Measurements from ENCODE around the gene KEL. TPM values are rescaled to one million over a fixed set of nuclear protein-coding genes. Genes with fewer than 3 reads are reported as not detected.

The KEL gene
- total RNA-seq, 2 experiments from 2014 or later: 1.0 to 1.1 TPM

DNA sequence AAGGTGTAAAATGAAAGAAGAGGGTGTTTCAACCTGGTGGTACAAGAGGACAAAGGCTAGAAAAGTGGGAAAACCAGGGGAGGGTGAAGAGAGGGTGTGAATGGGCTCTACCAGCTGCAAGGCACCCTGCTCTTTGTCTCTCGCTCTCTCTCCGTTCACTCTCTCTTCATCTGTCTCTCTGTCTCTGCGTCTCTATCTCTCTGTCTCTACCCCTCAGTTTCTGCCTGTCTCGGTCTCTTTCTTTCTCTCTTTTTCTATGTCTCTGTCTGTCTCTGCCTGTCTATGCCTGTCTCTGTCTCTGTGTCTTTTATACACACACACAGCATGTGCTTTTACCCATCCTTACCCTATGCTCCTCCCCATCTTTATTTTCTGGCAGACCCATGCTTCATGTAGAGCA lies 23.6 kb downstream of the KEL start:
- CTCF ChIA-PET: no interaction called here
- Mint-ChIP-seq H3K9me3 (ENCODE audit: insufficient read depth) (no peaks in the 10 kb centered on the region), H3K27me3 (ENCODE audit: low read depth) (no peaks in the 10 kb centered on the region), H3K27ac (no peak overlapping the region), H3K4me1 (ENCODE audit: low read depth) (peaks cover 1% of the 10 kb centered on the region), H3K36me3 (ENCODE audit: low read depth) (no peaks in the 10 kb centered on the region), H3K4me3 (no peak overlapping the region)
- POLR2A ChIA-PET: no interaction called here
- ATAC-seq: no peak
- DNase-seq: no peak

DNA sequence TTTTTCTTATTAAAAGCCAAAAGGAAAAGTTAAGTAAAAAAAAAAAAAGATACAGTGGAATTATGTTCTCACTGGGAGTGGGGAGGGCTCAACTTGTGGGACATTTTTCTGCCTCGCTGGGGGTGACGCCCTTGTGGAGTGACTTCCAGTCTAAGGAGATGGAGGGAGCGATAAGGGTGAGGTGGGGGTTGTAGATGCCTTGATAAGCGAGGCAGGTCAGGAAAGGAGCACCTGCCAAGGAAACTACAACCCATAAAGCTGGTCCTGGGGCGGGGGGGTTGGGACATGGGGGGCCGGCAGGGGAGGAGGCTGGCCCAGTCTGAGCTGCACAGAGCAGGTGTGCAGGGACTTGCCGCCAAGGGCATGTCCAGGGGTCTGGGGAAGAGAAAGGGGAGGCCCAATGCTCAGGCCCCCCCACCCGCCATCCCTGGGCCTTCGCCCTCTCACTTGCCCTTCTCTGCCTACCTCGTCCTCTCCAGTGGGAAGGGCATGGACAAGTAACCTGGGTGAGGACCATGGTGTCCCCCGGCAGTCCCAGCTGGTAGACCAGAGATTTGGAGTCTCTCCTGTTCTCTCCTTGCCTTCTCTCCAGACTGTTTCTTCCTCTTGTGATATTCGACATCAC lies 26.1 kb downstream of the KEL start:
- CTCF ChIA-PET: no interaction called here

DNA sequence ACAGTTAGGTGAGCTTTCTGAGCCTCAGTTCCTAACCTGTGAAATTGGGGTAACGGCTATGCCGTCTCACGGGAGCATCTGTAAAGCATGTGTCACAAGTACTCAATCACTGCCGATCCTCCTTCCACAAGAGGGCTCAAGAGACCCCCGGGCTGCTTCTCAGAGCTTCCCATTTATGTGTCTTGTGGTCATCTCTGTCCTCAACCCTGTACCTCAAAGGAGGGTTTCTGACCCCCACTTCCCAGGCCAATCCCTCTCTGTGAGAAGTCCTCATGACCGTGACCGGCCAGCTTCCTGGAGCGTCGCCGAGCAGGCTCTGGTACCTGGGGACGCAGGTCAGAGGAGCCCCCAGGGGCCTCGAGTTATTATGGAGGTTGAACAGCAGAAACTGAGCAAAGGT lies 28.1 kb downstream of the KEL start:
- Mint-ChIP-seq H3K27me3 (ENCODE audit: low read depth) (peaks cover 2% of the 10 kb centered on the region), H3K27ac (no peak overlapping the region), H3K36me3 (ENCODE audit: low read depth) (no peaks in the 10 kb centered on the region), H3K4me3 (no peak overlapping the region), H3K4me1 (ENCODE audit: low read depth) (peaks cover 4% of the 10 kb centered on the region), H3K9me3 (ENCODE audit: insufficient read depth) (no peaks in the 10 kb centered on the region)
- ChIA-PET POLR2A (no interaction called here), CTCF (no interaction called here)
- DNase-seq: no peak
- ATAC-seq: no peak

More for the DNA sequence above, 26.1 kb downstream of the KEL start:
- POLR2A ChIA-PET: no interaction called here
- no peak for ATAC-seq
- DNase-seq: no peak
- Mint-ChIP-seq H3K4me3 (no peak overlapping the region), H3K36me3 (ENCODE audit: low read depth) (no peaks in the 10 kb centered on the region), H3K4me1 (ENCODE audit: low read depth) (peaks cover 4% of the 10 kb centered on the region), H3K9me3 (ENCODE audit: insufficient read depth) (no peaks in the 10 kb centered on the region), H3K27me3 (ENCODE audit: low read depth) (peaks cover 2% of the 10 kb centered on the region), H3K27ac (no peak overlapping the region)

DNA sequence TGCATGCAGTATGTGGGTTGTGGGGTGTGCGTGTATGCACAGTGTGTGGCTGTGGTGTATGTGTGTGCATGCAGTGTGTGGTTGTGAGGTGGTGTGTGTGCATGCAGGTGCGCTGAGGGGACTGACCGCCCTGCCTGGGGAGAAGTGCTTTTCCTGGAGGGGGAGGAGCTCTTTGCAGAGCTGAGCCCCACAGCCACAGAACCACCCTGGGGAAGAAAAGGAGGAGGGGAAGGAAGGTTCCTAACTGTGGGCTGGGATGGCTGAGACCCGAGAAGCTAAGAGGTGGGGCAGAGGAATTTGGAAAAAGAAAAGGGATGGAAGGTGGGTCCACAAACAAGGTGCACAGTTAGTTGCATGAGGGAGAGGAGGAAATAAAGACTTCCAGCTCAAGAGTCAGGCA lies 28.5 kb downstream of the KEL start, which contains the start of gene TRPV5:
Gene TRPV5, minus strand, starts transcription at position 123 of the 400 bp plus-strand sequence. CDS start 287 bp downstream, outside the sequence.
- H3K36me3 Mint-ChIP-seq (ENCODE audit: low read depth): no peaks in the 10 kb centered on the region
- H3K27me3 Mint-ChIP-seq (ENCODE audit: low read depth): peaks cover 2% of the 10 kb centered on the region
- H3K9me3 Mint-ChIP-seq (ENCODE audit: insufficient read depth): no peaks in the 10 kb centered on the region
- peaks cover 4% of the 10 kb centered on the region for H3K4me1 Mint-ChIP-seq (ENCODE audit: low read depth)
- no peak for ATAC-seq
- ChIA-PET POLR2A (no interaction called here), CTCF (no interaction called here)
- DNase-seq: no peak
- no peak within 1 kb of the TSS for H3K4me3 Mint-ChIP-seq
- no peak within 1 kb of the TSS for H3K27ac Mint-ChIP-seq

DNA sequence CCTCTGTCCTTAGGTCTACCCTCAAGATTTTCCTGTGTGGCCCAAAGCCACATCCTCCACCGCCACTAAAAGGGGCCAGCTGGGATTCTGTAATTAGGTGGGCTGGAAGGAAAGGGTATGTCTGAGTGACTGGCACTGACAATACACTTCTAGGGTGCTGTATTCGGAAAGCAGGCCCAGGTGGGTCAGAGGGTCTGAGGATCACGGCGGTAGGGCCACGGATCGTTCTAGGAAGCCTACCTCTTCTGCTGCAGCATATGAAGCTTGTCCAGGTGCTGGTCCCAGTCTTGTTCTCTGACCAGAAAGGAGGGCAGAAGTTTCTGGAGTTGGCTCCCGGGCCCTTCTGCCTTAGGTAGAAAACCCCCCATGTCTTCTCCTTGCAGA lies 29.1 kb downstream of the KEL start:
- Mint-ChIP-seq H3K36me3 (ENCODE audit: low read depth) (no peaks in the 10 kb centered on the region), H3K4me3 (no peak overlapping the region), H3K9me3 (ENCODE audit: insufficient read depth) (no peaks in the 10 kb centered on the region), H3K27me3 (ENCODE audit: low read depth) (peaks cover 2% of the 10 kb centered on the region), H3K27ac (no peak overlapping the region), H3K4me1 (ENCODE audit: low read depth) (peaks cover 4% of the 10 kb centered on the region)
- ChIA-PET CTCF (no interaction called here), POLR2A (no interaction called here)
- no peak for DNase-seq
- ATAC-seq: no peak

DNA sequence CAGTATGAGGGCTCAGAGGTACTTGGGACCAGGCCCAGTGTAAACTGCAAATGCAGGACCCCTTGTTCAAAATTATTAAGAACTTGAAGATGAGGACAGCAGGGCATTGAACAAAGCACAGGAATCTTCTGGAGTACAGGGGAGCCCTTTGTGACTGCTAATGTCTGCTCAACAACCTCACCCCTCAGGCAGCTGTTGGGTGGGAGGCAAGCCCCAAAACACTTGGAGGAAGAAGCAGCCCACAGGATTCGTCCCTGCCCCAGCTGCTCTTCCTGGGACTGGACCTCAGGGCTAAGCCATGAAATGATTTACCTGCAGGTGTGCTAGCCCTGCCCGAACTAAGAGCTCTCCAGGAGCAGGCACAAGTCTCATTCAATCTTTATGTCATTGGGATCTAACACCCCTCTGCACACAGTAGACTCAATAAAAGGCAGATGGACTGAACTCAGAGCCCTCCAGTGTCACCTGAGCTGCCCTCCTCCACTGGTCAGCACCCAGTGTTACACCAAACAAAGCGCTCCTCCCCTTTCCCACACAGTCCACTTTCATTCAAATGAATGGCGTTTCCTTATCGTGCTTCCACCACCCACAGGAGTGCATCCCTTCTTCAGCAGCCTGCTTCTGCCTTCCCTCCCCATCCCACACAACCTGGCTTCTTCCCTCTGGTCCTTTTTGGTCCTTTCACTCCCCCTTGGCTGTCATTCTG lies 29.6 kb downstream of the KEL start:
- DNase-seq (no peak), ATAC-seq (no peak)
- Mint-ChIP-seq H3K4me1 (ENCODE audit: low read depth) (peaks cover 4% of the 10 kb centered on the region), H3K27ac (no peak overlapping the region), H3K27me3 (ENCODE audit: low read depth) (peaks cover 2% of the 10 kb centered on the region), H3K36me3 (ENCODE audit: low read depth) (no peaks in the 10 kb centered on the region), H3K4me3 (no peak overlapping the region), H3K9me3 (ENCODE audit: insufficient read depth) (no peaks in the 10 kb centered on the region)
- ChIA-PET POLR2A (no interaction called here), CTCF (no interaction called here)

DNA sequence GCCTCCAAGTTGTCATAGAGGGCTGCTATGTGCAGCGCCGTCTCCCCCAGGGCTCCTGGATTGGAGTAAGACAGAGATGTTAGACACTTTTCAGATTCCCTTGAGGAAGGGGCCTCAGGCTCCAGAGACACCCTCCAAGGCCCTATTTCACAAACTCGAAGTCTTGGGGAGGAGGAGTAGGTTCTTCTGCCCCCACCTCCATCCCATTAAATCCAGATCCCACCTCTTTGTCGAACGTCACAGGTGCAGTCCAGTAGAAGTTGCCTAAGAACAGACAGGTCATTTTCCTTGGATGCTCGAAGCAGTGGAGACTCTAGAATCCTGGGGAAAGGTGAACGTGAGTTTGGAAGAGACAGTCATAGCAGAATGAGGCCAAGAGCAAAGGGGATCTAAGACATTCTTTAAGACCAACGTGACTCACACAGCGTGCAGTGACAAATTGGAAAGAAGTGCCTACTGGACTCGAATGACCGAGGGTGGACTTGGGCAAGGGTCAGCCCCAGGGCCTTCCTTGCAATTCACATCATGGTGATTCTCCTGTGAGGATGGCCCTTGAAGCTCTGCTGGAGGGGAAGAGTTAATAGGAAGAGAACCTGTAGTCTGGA lies 31.9 kb downstream of the KEL start:
- POLR2A ChIA-PET: no interaction called here
- Mint-ChIP-seq H3K27ac (no peak overlapping the region), H3K27me3 (ENCODE audit: low read depth) (peaks cover 2% of the 10 kb centered on the region), H3K4me1 (ENCODE audit: low read depth) (peaks cover 4% of the 10 kb centered on the region), H3K9me3 (ENCODE audit: insufficient read depth) (no peaks in the 10 kb centered on the region), H3K36me3 (ENCODE audit: low read depth) (no peaks in the 10 kb centered on the region), H3K4me3 (no peak overlapping the region)
- CTCF ChIA-PET: no interaction called here
- DNase-seq (no peak), ATAC-seq (no peak)

DNA sequence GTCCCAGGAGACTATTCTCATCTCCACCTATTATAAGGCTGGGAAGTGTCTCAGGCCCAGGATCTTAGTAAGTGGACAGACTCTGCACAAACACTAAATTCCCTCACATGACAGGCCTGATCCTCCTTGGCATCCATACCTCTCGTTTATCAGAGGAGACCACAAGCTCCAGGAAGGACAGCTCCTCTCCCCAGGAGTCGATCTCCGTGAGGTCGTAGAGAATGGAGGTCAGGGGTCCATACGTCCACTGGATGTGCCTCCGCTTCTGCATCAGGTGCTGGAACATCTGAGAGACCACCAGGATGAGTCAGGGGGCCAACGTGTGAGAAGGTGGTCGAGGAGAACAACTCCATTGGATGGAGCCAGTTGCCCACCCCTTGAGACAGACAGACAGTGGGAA lies 34.2 kb downstream of the KEL start:
- Mint-ChIP-seq H3K4me3 (no peak overlapping the region), H3K36me3 (ENCODE audit: low read depth) (no peaks in the 10 kb centered on the region), H3K4me1 (ENCODE audit: low read depth) (no peaks in the 10 kb centered on the region), H3K27me3 (ENCODE audit: low read depth) (peaks cover 3% of the 10 kb centered on the region), H3K9me3 (ENCODE audit: insufficient read depth) (no peaks in the 10 kb centered on the region), H3K27ac (no peak overlapping the region)
- POLR2A ChIA-PET: no interaction called here
- DNase-seq: no peak
- ATAC-seq: no peak
- CTCF ChIA-PET: interaction anchor here (1.3 kb wide), 1 partner anchor 324 kb away, joined by 3 read pairs; no protein-coding TSS in a partner anchor

DNA sequence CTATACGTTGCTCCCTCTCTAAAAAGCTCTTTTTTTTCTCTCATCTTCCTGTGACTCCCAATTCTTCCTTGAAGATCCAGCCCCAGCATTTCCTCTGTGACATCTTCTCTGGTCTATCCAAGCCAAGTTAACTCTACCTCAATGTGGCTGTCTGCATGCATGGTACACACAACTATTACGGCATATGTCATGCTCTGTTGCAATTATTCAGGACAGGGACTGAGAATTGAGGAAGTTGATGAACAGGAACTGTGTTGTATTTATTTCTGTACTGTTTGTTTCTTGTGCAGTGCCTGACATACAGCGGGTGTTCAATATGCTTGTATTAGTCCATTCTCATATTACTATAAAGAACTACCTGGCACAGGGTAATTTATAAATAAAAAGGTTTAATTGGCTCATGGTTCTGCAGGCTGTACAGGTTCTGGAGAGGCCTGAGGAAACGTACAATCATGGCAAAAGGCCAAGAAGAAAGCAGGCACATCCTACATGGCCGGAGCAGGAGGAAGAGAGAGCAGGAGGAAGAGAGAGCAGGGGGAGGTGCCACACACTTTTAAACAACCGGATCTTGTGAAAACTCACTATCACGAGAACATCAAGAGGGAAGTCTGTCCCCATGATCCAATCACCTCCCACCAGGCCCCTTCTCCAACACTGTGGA lies 34.9 kb downstream of the KEL start:
- H3K9me3 Mint-ChIP-seq (ENCODE audit: insufficient read depth): no peaks in the 10 kb centered on the region
- no peaks in the 10 kb centered on the region for H3K4me1 Mint-ChIP-seq (ENCODE audit: low read depth)
- ChIA-PET POLR2A (no interaction called here), CTCF (interaction anchor here (1.1 to 1.3 kb wide), 2 partner anchors 55 to 324 kb away, joined by 3 read pairs; no protein-coding TSS in a partner anchor)
- ATAC-seq (no peak), DNase-seq (no peak)
- no peak overlapping the region for H3K4me3 Mint-ChIP-seq
- peaks cover 3% of the 10 kb centered on the region for H3K27me3 Mint-ChIP-seq (ENCODE audit: low read depth)
- no peak overlapping the region for H3K27ac Mint-ChIP-seq
- H3K36me3 Mint-ChIP-seq (ENCODE audit: low read depth): no peaks in the 10 kb centered on the region

DNA sequence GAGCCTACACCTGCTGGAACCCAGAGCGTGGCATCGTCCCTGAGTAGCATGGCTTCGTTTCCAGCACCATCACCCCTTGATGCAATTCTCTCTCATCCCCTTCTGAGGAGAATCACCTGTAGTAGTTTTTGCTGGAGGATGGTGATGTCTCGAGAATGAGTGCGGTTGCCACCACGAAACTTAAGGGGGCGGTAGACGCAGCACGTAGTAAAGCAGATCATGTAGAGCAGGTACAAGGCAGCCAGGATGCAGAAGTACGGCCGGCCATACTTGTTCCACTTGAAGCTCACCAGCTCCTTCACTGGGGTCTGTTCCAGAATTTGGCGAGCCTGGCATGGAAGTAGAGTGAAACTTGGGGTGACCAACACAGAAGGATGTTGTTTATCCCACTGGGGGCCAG lies 36.8 kb downstream of the KEL start:
- no peaks in the 10 kb centered on the region for H3K4me1 Mint-ChIP-seq (ENCODE audit: low read depth)

DNA sequence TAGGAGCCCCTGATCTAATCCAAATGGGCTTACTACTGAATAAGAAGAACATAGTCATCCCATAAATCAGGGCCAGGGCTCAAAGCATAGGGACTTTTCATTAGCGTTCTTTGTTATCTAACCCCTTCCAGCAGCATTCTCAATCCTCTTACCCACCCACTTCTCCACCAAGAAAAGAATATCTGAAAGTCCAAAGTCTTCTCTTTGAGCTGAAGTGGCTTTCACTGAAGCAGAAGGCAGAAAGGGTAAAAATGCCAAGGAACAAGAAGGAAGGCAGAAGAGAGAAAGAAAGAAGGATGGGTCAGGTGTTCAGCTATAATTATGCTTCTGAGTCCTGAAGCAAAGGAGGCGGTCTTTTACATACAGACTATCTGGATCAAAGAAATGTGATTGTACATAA lies 38.8 kb downstream of the KEL start:
- ATAC-seq (no peak), DNase-seq (no peak)
- Mint-ChIP-seq H3K9me3 (ENCODE audit: insufficient read depth) (no peaks in the 10 kb centered on the region), H3K36me3 (ENCODE audit: low read depth) (no peaks in the 10 kb centered on the region), H3K4me3 (no peak overlapping the region), H3K27me3 (ENCODE audit: low read depth) (peaks cover 9% of the 10 kb centered on the region), H3K27ac (no peak overlapping the region), H3K4me1 (ENCODE audit: low read depth) (no peaks in the 10 kb centered on the region)
- ChIA-PET POLR2A (no interaction called here), CTCF (interaction anchor here (1.1 kb wide), 1 partner anchor 12 kb away, joined by 3 read pairs; no protein-coding TSS in a partner anchor)

More for the DNA sequence above, 36.8 kb downstream of the KEL start:
- no peaks in the 10 kb centered on the region for H3K36me3 Mint-ChIP-seq (ENCODE audit: low read depth)
- CTCF ChIA-PET: interaction anchor here (0.9 to 1.6 kb wide), 4 partner anchors 9 to 290 kb away, joined by 3 to 5 read pairs (median 3); no protein-coding TSS in a partner anchor
- no peak for DNase-seq
- peaks cover 3% of the 10 kb centered on the region for H3K27me3 Mint-ChIP-seq (ENCODE audit: low read depth)
- POLR2A ChIA-PET: no interaction called here
- no peak for ATAC-seq
- H3K4me3 Mint-ChIP-seq: no peak overlapping the region
- H3K27ac Mint-ChIP-seq: no peak overlapping the region
- H3K9me3 Mint-ChIP-seq (ENCODE audit: insufficient read depth): no peaks in the 10 kb centered on the region

DNA sequence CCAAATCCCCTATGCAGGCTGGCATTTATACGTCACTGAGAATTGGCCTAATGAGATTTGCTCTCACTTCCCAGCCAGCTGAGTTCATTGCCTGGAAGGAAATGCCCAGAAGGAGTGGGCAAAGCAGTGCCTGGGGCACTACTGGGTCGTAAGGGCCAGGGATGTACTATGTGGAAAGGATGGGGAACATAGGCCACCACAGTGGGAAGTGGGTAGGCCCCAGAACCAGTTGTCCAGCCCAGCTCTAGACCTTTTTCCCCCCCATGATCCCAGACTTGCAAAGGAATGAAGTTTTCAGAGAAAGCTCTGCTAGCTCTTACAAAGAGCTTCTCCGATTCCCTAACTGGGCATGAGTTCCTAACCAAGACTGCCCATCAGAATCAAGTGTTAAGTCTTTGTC lies 42.5 kb downstream of the KEL start:
- H3K4me3 Mint-ChIP-seq: no peak overlapping the region
- CTCF ChIA-PET: no interaction called here
- POLR2A ChIA-PET: no interaction called here
- H3K27me3 Mint-ChIP-seq (ENCODE audit: low read depth): peaks cover 14% of the 10 kb centered on the region
- H3K36me3 Mint-ChIP-seq (ENCODE audit: low read depth): no peaks in the 10 kb centered on the region
- no peak overlapping the region for H3K27ac Mint-ChIP-seq
- H3K9me3 Mint-ChIP-seq (ENCODE audit: insufficient read depth): no peaks in the 10 kb centered on the region
- ATAC-seq (no peak), DNase-seq (no peak)
- no peaks in the 10 kb centered on the region for H3K4me1 Mint-ChIP-seq (ENCODE audit: low read depth)
